CD4-positive, alpha-beta memory T cell (primary cell): ENCODE data around the gene FBLL1. TPM values are rescaled to one million over a fixed set of nuclear protein-coding genes. Genes with fewer than 3 reads are reported as not detected.
A peak's percentile ranks its signal among the peaks of the same experiment; 100 is the strongest.

ENCODE experiments used
- CTCF ChIA-PET: fragments of 350-600 bp; sonication (Branson Sonifier 250); formaldehyde crosslinking; loops from one replicate; lab custom pipeline; 2021; ENCODE audit warnings: inconsistent platforms; ENCODE audit not compliant: partially characterized antibody; lab: Charles Lee
- POLR2A ChIA-PET: fragments of 350-600 bp; sonication (Branson Sonifier 250); formaldehyde crosslinking; loops from one replicate; lab custom pipeline; 2021; ENCODE audit not compliant: partially characterized antibody; lab: Charles Lee
- DNase-seq, 5 donors: peaks; one replicate each; pipeline versions ENCODE4 v3.0.0 to v3.0.0-alpha.2; 2020 to 2022; ENCODE audit warnings: mixed read lengths in 1 of 5
- H3K27ac ChIP-seq: one replicate; pipeline ENCODE4 v1.7.0; 2013; ENCODE audit warnings: low read depth, low read length
- H3K27me3 ChIP-seq: 2 replicates; pipeline ENCODE4 v1.7.0; 2013; ENCODE audit warnings: mild to moderate bottlenecking, low read length, moderate library complexity; ENCODE audit not compliant: insufficient read depth
- H3K36me3 ChIP-seq: 2 replicates; pipeline ENCODE4 v1.7.0; 2013; ENCODE audit warnings: mild to moderate bottlenecking, low read length, moderate library complexity; ENCODE audit not compliant: insufficient read depth
- H3K4me1 ChIP-seq: 2 replicates; pipeline ENCODE4 v1.7.0; 2013; ENCODE audit warnings: mild to moderate bottlenecking, low read length, moderate library complexity; ENCODE audit not compliant: insufficient read depth
- H3K4me3 ChIP-seq, 2 donors: one replicate each; pipeline ENCODE4 v1.7.0; 2013; ENCODE audit warnings: low read length in 2 of 2, mild to moderate bottlenecking in 1 of 2
- H3K9me3 ChIP-seq, 2 donors: one replicate each; pipeline ENCODE4 v1.7.0; 2013; ENCODE audit warnings: low read length in 2 of 2, control low read depth in 1 of 2; ENCODE audit not compliant: control insufficient read depth in 1 of 2
- H3K27ac Mint-ChIP-seq, 7 donors: one replicate each; pipeline ENCODE4 v1.8.0; 2020 to 2021; ENCODE audit warnings: mixed read lengths in 7 of 7, mild to moderate bottlenecking in 6 of 7, inconsistent platforms in 3 of 7, moderate library complexity in 3 of 7
- H3K27me3 Mint-ChIP-seq, 2 donors: one replicate each; pipeline ENCODE4 v1.8.0; 2020 to 2021; ENCODE audit warnings: mixed read lengths in 2 of 2
- H3K36me3 Mint-ChIP-seq, 2 donors: one replicate each; pipeline ENCODE4 v1.8.0; 2020 to 2021; ENCODE audit warnings: mixed read lengths in 2 of 2, inconsistent platforms in 1 of 2, mild to moderate bottlenecking in 1 of 2
- H3K4me1 Mint-ChIP-seq, 4 donors: one replicate each; pipeline ENCODE4 v1.8.0; 2020 to 2021; ENCODE audit warnings: mixed read lengths in 4 of 4, mild to moderate bottlenecking in 1 of 4
- H3K4me3 Mint-ChIP-seq, 8 donors: one replicate each; pipeline ENCODE4 v1.8.0; 2020 to 2021; ENCODE audit warnings: mixed read lengths in 8 of 8, mild to moderate bottlenecking in 7 of 8, moderate library complexity in 6 of 8, inconsistent platforms in 3 of 8
- H3K9me3 Mint-ChIP-seq, 8 donors: one replicate each; pipeline ENCODE4 v1.8.0; 2020 to 2021; ENCODE audit warnings: mixed read lengths in 8 of 8, mild to moderate bottlenecking in 5 of 8, inconsistent platforms in 3 of 8, moderate library complexity in 1 of 8
- intact Hi-C: fragments of 100-400 bp; cut with micrococcal nuclease; formaldehyde crosslinking; loops from one replicate; pipeline ENCODE4 v1.15.1; 2023
- polyA plus RNA-seq, 2 donors: library from polyadenylated mRNA; unstranded; fragments of 300-500 nt; fragmentation: Illumina TruSeq; gene quantifications; one replicate each; pipeline ENCODE4 v1.2.3, GENCODE V29; 2021
- total RNA-seq, 2 experiments: library from RNA; stranded (reverse); gene quantifications; one replicate each; pipeline ENCODE4 v1.2.3, GENCODE V29; 2021

Gene FBLL1
- total RNA-seq (under 1 TPM in 1 of 2 experiments, not detected in 1; 0.20 TPM), polyA plus RNA-seq (not detected)

DNA sequence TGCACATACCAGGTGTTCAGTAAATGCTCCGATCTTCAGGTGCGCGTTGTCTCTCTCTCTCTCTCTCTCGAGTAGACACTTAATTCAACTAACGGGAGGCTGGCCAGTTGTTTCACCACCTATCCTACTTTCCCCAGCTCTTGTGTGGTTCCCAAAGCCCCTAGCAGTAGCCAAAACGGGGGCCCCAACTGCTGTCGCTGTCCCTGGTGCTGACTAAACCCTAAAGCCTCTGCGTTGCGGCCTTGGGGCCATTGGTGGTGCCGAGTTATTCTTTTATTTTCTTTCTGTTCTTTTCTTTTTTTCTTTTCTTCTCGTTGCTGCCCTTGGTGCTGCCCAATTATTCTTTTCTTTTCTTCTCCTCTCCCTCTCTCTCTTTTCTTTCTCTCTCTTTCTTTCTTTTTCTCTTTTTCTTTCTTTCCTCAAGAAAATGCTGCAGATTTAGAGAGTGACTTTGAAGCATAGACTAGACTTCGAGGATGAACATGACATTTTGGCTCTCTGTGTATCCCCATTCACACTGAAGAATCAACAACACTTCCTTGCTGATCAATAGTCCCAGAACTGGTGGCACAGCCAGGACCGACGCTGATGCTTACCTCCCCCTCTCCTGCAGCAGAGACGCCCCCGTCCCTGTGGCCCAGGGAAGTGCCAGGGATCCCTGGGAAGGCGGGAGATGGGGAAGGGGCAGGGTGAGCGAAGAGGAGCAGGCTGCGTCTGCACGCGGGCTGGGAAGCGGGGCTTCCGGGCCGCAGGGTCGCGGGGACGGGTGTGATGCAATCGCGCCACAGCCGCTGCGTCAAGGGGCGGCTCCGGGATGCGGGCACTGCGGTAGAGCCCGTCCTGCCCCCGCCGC, at the start of gene FBLL1:
FBLL1 (plus strand) TSS at position 785 of the 853 bp plus-strand sequence. CDS start 200 bp downstream, outside the sequence.
- H3K27ac ChIP-seq: no peak within 1 kb of the TSS
- Mint-ChIP-seq H3K36me3 (peaks cover 0 to 4% of the 10 kb centered on the region in 2 donors), H3K9me3 (peaks cover 0 to 7% (median 4%) of the 10 kb centered on the region in 8 donors), H3K27ac (peak within 1 kb of the TSS in 1 of 7 donors; percentile 26), H3K27me3 (peaks cover 29 to 47% of the 10 kb centered on the region in 2 donors), H3K4me1 (peaks cover 0 to 22% (median 10%) of the 10 kb centered on the region in 4 donors), H3K4me3 (peak within 1 kb of the TSS; percentile 23 to 79 (median 71))
- H3K4me1 ChIP-seq: peaks cover 7% of the 10 kb centered on the region
- CTCF ChIA-PET: no interaction called here
- POLR2A ChIA-PET: no interaction called here
- H3K4me3 ChIP-seq: no peak within 1 kb of the TSS
- peaks cover 12% of the 10 kb centered on the region for H3K27me3 ChIP-seq
- peak in 3 of 5 donors; percentile 3 to 11 (median 9) for DNase-seq
- intact Hi-C loops: no loop called here
- H3K9me3 ChIP-seq: no peaks in the 10 kb centered on the region
- H3K36me3 ChIP-seq: no peaks in the 10 kb centered on the region

DNA sequence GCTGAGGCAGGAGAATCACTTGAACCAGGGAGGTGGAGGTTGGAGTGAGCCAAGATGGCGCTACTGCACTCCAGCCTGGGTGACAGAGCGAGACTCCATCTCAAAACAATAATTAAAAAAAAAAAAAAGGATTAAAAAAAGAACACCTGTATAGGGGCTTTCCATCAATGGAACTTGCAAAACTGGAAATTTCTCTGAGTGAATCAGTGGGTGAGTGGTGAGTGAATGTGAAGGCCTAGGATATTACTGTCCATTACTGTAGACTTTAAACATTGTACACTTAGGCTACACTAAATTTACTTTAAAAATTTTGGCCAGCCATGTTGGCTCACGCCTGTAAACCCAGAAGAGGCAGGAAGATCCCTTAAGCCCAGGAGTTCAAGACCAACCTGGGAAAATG, 48.5 kb upstream of the FBLL1 start:
- H3K9me3 ChIP-seq: no peaks in the 10 kb centered on the region
- H3K9me3 Mint-ChIP-seq: peaks cover 0 to 2% (median 0%) of the 10 kb centered on the region in 8 donors
- no peak for DNase-seq
- no peak overlapping the region for H3K4me3 Mint-ChIP-seq
- intact Hi-C loops: no loop called here
- H3K27ac ChIP-seq: no peak overlapping the region
- H3K27me3 ChIP-seq: no peaks in the 10 kb centered on the region
- no peak overlapping the region for H3K4me3 ChIP-seq
- no peaks in the 10 kb centered on the region for H3K36me3 Mint-ChIP-seq
- no peak overlapping the region for H3K27ac Mint-ChIP-seq
- ChIA-PET CTCF (interaction anchor here (0.8 kb wide), 1 partner anchor 211 kb away, joined by 3 read pairs; no protein-coding TSS in a partner anchor), POLR2A (no interaction called here)
- peaks cover 0 to 8% of the 10 kb centered on the region in 2 donors for H3K27me3 Mint-ChIP-seq
- no peaks in the 10 kb centered on the region for H3K4me1 ChIP-seq
- peaks cover 7 to 22% (median 12%) of the 10 kb centered on the region in 4 donors for H3K4me1 Mint-ChIP-seq
- H3K36me3 ChIP-seq: no peaks in the 10 kb centered on the region

- Histone ChIP-seq H3K27ac (no peak overlapping the region), H3K4me3 (no peak overlapping the region), H3K27me3 (no peaks in the 10 kb centered on the region), H3K4me1 (peaks cover 5% of the 10 kb centered on the region), H3K9me3 (no peaks in the 10 kb centered on the region), H3K36me3 (no peaks in the 10 kb centered on the region)
- H3K36me3 Mint-ChIP-seq: peaks cover 0 to 7% of the 10 kb centered on the region in 2 donors
- ChIA-PET POLR2A (interaction anchor here (0.7 to 1.0 kb wide), 2 partner anchors 24 to 98 kb away, joined by 3 read pairs; partner anchors contain the start of gene PANK3), CTCF (interaction anchor here (0.5 to 0.8 kb wide), 2 partner anchors 28 to 211 kb away, joined by 3 to 5 read pairs; no protein-coding TSS in a partner anchor)
- peaks cover 0 to 2% (median 0%) of the 10 kb centered on the region in 8 donors for H3K9me3 Mint-ChIP-seq
- H3K27ac Mint-ChIP-seq: peak overlapping the region in 4 of 7 donors; percentile 1 to 58 (median 28)
- H3K4me3 Mint-ChIP-seq: peak overlapping the region in 7 of 8 donors; percentile 9 to 82 (median 41)
- intact Hi-C loops: no loop called here
- H3K4me1 Mint-ChIP-seq: peaks cover 14 to 29% (median 18%) of the 10 kb centered on the region in 4 donors
- peaks cover 0 to 8% of the 10 kb centered on the region in 2 donors for H3K27me3 Mint-ChIP-seq
- peak in 1 of 5 donors; percentile 14 for DNase-seq
These were observed 47.7 kb upstream of the FBLL1 start for GRCh38 chr5:168481330-168481788.

DNA sequence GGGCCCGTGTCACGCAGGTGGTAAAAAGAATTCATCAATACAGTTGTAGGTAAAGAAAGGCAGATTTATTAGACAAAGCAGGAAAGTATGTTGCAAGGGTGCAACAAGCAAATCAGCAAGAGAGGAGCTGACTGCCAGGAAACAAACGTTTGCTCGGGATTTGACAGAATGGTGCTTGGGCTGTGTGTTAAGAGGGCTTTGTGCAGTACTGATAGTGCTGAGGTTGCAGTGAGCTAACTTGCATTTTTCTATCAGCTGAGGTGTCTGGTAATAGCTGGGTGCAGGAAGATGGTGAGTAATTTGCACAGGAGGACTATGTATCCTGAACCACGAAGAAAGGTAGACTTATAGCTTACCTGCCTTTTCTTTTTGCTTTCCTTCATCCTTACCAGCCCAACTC, 46.7 kb upstream of the FBLL1 start:
- no peak for DNase-seq
- Histone ChIP-seq H3K9me3 (no peaks in the 10 kb centered on the region), H3K36me3 (no peaks in the 10 kb centered on the region), H3K27ac (no peak overlapping the region), H3K27me3 (no peaks in the 10 kb centered on the region), H3K4me3 (no peak overlapping the region), H3K4me1 (peaks cover 8% of the 10 kb centered on the region)
- H3K27me3 Mint-ChIP-seq: peaks cover 0 to 8% of the 10 kb centered on the region in 2 donors
- intact Hi-C loops: no loop called here
- H3K4me3 Mint-ChIP-seq: peak overlapping the region in 1 of 8 donors; percentile 82
- H3K27ac Mint-ChIP-seq: no peak overlapping the region
- peaks cover 18 to 38% (median 25%) of the 10 kb centered on the region in 4 donors for H3K4me1 Mint-ChIP-seq
- CTCF ChIA-PET: no interaction called here
- H3K9me3 Mint-ChIP-seq: peaks cover 0 to 2% (median 0%) of the 10 kb centered on the region in 8 donors
- peaks cover 0 to 17% of the 10 kb centered on the region in 2 donors for H3K36me3 Mint-ChIP-seq
- POLR2A ChIA-PET: no interaction called here

- Histone ChIP-seq H3K9me3 (no peaks in the 10 kb centered on the region), H3K27ac (peak within 1 kb of the TSS; percentile 71), H3K27me3 (no peaks in the 10 kb centered on the region), H3K4me3 (peak within 1 kb of the TSS; percentile 89 to 96), H3K4me1 (peaks cover 13% of the 10 kb centered on the region), H3K36me3 (peaks cover 17% of the 10 kb centered on the region)
- POLR2A ChIA-PET: interaction anchor here (0.9 to 1.6 kb wide), 4 partner anchors 9 to 1097 kb away, joined by 3 to 7 read pairs (median 4); partner anchors contain the start of genes PANK3 and SPDL1
- intact Hi-C loops: loop anchor here (1.0 to 5.0 kb wide), 4 partner anchors 93 to 217 kb away; partner anchors contain the start of genes PANK3 and WWC1
- Mint-ChIP-seq H3K27ac (peak within 1 kb of the TSS; percentile 91 to 99 (median 97)), H3K4me1 (peaks cover 23 to 50% (median 36%) of the 10 kb centered on the region in 4 donors), H3K9me3 (no peaks in the 10 kb centered on the region), H3K27me3 (peaks cover 0 to 5% of the 10 kb centered on the region in 2 donors), H3K36me3 (peaks cover 18 to 43% of the 10 kb centered on the region in 2 donors), H3K4me3 (peak within 1 kb of the TSS; percentile 98 to 100 (median 99))
- DNase-seq: peak; percentile 78 to 90 (median 81)
- CTCF ChIA-PET: interaction anchor here (0.7 to 1.9 kb wide), 12 partner anchors 9 to 216 kb away, joined by 3 to 10 read pairs (median 4); no protein-coding TSS in a partner anchor
These were observed 42.8 kb upstream of the FBLL1 start, which contains the start of gene RARS1 for GRCh38 chr5:168486136-168486879. Gene RARS1 (plus strand): TSS chr5:168486471. CDS start chr5:168486499, 28 bp downstream.

DNA sequence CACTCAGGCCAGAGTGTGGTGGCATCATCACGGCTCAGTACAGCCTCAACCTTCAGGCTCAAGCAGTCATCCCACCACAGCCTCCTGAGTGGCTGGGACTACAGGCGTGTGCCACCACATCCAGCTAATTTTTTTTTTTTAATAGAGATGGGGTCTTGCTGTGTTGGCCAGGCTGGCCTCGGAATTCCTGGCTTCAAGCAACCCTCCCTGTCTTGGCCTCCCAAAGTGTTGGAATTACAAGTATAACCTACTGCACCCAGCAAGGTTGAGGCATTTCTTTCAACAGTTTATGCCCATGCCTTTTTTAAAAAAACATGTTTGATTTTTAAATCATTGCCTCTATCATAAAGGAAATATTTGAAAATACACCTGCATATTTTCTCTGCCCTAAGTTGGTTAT, 40.0 kb upstream of the FBLL1 start:
- Mint-ChIP-seq H3K4me1 (peaks cover 23 to 39% (median 32%) of the 10 kb centered on the region in 4 donors), H3K9me3 (peaks cover 0 to under 1% (median 0%) of the 10 kb centered on the region in 8 donors), H3K27ac (peak overlapping the region in 1 of 7 donors; percentile 12), H3K36me3 (peaks cover 39 to 68% of the 10 kb centered on the region in 2 donors), H3K27me3 (no peaks in the 10 kb centered on the region), H3K4me3 (no peak overlapping the region)
- H3K4me1 ChIP-seq: peaks cover 13% of the 10 kb centered on the region
- no peak overlapping the region for H3K4me3 ChIP-seq
- DNase-seq: no peak
- H3K27ac ChIP-seq: no peak overlapping the region
- ChIA-PET CTCF (no interaction called here), POLR2A (no interaction called here)
- H3K36me3 ChIP-seq: peaks cover 43% of the 10 kb centered on the region
- H3K27me3 ChIP-seq: no peaks in the 10 kb centered on the region
- intact Hi-C loops: loop anchor here (5.0 kb wide), 1 partner anchor 107 kb away; no protein-coding TSS in a partner anchor
- H3K9me3 ChIP-seq: no peaks in the 10 kb centered on the region
